ENCODE data around the gene MYO18A. TPM values are rescaled to one million over a fixed set of nuclear protein-coding genes. Genes with fewer than 3 reads are reported as not detected.

Gene MYO18A
- total RNA-seq, 2 donors from 2014 or later = 106 to 332 TPM

DNA sequence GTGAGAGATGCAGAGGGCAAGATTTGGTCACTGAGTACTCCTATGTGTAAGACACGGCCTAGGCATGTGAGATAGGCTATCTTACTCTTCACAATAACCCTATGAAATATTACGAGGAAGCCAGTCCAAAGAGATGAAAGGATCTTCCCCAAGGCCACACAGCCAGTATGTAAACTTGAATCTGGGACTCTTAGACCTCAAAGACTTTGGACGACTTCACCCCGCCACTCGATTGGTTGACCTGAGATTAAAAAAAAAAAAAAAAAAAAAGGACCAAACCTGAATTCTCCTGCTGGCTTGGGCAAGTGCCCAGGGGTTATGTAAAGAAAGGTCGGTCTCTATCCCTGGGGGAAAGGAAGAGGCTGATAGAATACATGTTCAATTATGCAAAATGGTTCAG lies 104.1 kb downstream of the MYO18A start:
- ATAC-seq (ENCODE audit: insufficient number of reproducible peaks, low FRiP score, low read depth) = no peak
- H3K27me3 ChIP-seq (replicated peaks; ENCODE audit: insufficient read depth) = no peaks in the 10 kb centered on the region
- no peak overlapping the region for H3K4me3 ChIP-seq
- TF ChIP-seq, protein P1, sequence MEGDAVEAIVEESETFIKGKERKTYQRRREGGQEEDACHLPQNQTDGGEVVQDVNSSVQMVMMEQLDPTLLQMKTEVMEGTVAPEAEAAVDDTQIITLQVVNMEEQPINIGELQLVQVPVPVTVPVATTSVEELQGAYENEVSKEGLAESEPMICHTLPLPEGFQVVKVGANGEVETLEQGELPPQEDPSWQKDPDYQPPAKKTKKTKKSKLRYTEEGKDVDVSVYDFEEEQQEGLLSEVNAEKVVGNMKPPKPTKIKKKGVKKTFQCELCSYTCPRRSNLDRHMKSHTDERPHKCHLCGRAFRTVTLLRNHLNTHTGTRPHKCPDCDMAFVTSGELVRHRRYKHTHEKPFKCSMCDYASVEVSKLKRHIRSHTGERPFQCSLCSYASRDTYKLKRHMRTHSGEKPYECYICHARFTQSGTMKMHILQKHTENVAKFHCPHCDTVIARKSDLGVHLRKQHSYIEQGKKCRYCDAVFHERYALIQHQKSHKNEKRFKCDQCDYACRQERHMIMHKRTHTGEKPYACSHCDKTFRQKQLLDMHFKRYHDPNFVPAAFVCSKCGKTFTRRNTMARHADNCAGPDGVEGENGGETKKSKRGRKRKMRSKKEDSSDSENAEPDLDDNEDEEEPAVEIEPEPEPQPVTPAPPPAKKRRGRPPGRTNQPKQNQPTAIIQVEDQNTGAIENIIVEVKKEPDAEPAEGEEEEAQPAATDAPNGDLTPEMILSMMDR (IDR thresholded peaks at IDR 0.05) = no peak
- no peaks in the 10 kb centered on the region for H3K4me1 ChIP-seq (ENCODE audit: control insufficient read depth in 1 of 2, low read depth in 2 of 2)
- no peaks in the 10 kb centered on the region for H3K9me3 ChIP-seq
- DNase-seq (ENCODE audit: low spot score) = no peak
- H3K36me3 ChIP-seq = peaks cover 17% of the 10 kb centered on the region
- no peak overlapping the region for H3K27ac ChIP-seq

DNA sequence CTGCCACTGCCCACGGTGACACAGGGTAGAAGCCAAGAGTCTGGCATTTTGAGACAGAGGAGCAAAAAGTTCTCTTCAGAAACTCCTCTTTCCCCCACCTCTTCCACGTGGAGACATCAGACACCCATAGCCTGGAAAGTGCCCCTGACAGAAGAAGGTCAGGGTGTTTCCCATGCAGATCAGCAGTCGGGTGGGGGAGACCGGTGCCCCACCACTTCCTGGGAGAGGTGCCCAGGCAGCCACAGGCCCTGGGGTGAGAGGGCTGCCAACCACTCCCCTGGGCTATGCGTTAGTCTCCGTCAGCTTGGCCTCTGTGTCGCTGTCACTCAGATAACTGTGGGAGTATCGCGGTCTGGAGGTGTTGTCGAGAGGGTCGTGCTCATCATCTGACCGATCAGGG lies 105.7 kb downstream of the MYO18A start:
- DNase-seq (ENCODE audit: low spot score) (no peak), ATAC-seq (ENCODE audit: insufficient number of reproducible peaks, low FRiP score, low read depth) (no peak)
- Histone ChIP-seq H3K4me1 (ENCODE audit: control insufficient read depth in 1 of 2, low read depth in 2 of 2) (peaks cover 4 to 6% of the 10 kb centered on the region in 2 donors), H3K9me3 (no peaks in the 10 kb centered on the region), H3K4me3 (no peak overlapping the region), H3K27ac (no peak overlapping the region), H3K27me3 (replicated peaks; ENCODE audit: insufficient read depth) (no peaks in the 10 kb centered on the region), H3K36me3 (peaks cover 3% of the 10 kb centered on the region)
- TF ChIP-seq, protein P1 (IDR thresholded peaks at IDR 0.05) = no peak

DNA sequence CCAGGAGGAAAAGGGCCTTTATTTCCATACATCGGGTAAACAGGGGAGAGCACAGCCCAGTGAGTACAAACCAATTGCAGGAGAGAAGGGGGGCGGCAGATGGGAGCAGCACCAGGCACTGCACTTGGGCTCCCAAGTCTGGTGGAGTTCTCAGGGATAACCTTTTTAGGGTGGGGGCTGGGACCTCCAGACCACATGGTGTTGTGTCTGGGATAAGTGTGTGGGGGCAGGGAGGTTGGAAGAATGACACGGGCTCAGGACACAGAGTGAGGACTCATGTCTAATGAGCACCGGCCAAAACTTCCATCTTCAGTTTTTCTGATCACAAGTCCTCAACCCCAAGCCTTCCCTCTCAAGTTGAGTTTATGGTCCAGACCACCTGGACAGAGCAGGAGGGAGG lies 106.7 kb downstream of the MYO18A start:
- Histone ChIP-seq H3K4me1 (ENCODE audit: control insufficient read depth in 1 of 2, low read depth in 2 of 2) (peaks cover 4 to 6% of the 10 kb centered on the region in 2 donors), H3K4me3 (no peak overlapping the region), H3K9me3 (no peaks in the 10 kb centered on the region), H3K36me3 (no peaks in the 10 kb centered on the region), H3K27me3 (replicated peaks; ENCODE audit: insufficient read depth) (no peaks in the 10 kb centered on the region), H3K27ac (no peak overlapping the region)
- no peak for DNase-seq (ENCODE audit: low spot score)
- TF ChIP-seq, protein P1 (IDR thresholded peaks at IDR 0.05) = no peak
- ATAC-seq (ENCODE audit: insufficient number of reproducible peaks, low FRiP score, low read depth) = no peak

DNA sequence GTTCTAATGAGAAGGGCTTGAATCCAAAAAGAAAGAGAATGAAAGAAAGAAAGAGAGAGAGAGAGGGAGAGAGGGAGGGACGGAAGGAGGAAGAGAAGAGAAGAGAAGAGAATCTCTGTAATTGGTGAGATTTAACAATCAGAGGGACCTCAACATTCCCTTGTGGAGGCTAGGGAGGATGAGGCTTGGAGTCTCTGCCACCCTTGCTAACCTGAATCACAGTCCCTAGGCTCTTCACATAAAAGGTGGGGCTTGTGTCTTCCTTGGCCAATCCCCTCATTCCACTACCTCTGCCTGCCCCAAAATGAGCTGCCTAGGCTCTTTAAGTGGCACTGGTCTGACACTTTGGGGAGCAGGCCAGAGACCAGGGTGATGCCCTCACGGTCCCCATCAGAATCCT lies 107.2 kb downstream of the MYO18A start:
- DNase-seq (ENCODE audit: low spot score) (no peak), ATAC-seq (ENCODE audit: insufficient number of reproducible peaks, low FRiP score, low read depth) (no peak)
- Histone ChIP-seq H3K4me1 (ENCODE audit: control insufficient read depth in 1 of 2, low read depth in 2 of 2) (peaks cover 4 to 6% of the 10 kb centered on the region in 2 donors), H3K27ac (no peak overlapping the region), H3K36me3 (no peaks in the 10 kb centered on the region), H3K9me3 (no peaks in the 10 kb centered on the region), H3K27me3 (replicated peaks; ENCODE audit: insufficient read depth) (no peaks in the 10 kb centered on the region), H3K4me3 (no peak overlapping the region)
- TF ChIP-seq, protein P1 (IDR thresholded peaks at IDR 0.05) = no peak

DNA sequence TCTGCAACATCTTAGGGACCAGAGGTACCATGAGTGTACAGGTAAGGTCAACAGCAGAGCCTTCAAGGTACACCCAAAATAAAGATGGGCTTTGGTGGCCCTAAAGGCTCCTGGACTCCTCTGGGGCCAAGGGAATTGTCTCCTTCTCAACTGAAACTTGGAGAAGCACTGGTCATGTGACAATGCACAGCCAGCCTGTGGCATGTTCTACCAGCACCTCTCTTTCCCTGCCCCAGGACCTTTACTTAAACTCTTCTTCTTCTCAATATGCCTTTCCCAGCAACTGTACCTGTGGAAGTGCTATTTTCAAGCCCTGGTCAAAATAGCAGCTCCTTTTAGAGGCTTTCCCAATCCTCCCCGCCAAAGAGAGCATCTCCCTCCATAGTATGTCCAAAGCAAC lies 108.9 kb downstream of the MYO18A start:
- H3K4me1 ChIP-seq (ENCODE audit: control insufficient read depth in 1 of 2, low read depth in 2 of 2) = peaks cover 4 to 6% of the 10 kb centered on the region in 2 donors
- ATAC-seq (ENCODE audit: insufficient number of reproducible peaks, low FRiP score, low read depth) (no peak), DNase-seq (ENCODE audit: low spot score) (no peak)
- H3K9me3 ChIP-seq = no peaks in the 10 kb centered on the region
- TF ChIP-seq, protein P1 (IDR thresholded peaks at IDR 0.05) = no peak
- H3K4me3 ChIP-seq = no peak overlapping the region
- H3K27ac ChIP-seq = no peak overlapping the region
- H3K27me3 ChIP-seq (replicated peaks; ENCODE audit: insufficient read depth) = no peaks in the 10 kb centered on the region
- no peaks in the 10 kb centered on the region for H3K36me3 ChIP-seq

All from thoracic aorta (tissue), 2 donors.